ENCODE measurements around the gene TAS2R40.

TAS2R40 gene

GRCh38 chr7:143247372-143247771 lies 25.5 kb downstream of the TAS2R40 start:
- no peak for DNase-seq (ENCODE audit: low read depth)
- H3K4me3 ChIP-seq (ENCODE audit: low read depth, low read length): no peak overlapping the region
- TF ChIP-seq, protein P1, sequence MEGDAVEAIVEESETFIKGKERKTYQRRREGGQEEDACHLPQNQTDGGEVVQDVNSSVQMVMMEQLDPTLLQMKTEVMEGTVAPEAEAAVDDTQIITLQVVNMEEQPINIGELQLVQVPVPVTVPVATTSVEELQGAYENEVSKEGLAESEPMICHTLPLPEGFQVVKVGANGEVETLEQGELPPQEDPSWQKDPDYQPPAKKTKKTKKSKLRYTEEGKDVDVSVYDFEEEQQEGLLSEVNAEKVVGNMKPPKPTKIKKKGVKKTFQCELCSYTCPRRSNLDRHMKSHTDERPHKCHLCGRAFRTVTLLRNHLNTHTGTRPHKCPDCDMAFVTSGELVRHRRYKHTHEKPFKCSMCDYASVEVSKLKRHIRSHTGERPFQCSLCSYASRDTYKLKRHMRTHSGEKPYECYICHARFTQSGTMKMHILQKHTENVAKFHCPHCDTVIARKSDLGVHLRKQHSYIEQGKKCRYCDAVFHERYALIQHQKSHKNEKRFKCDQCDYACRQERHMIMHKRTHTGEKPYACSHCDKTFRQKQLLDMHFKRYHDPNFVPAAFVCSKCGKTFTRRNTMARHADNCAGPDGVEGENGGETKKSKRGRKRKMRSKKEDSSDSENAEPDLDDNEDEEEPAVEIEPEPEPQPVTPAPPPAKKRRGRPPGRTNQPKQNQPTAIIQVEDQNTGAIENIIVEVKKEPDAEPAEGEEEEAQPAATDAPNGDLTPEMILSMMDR (IDR thresholded peaks at IDR 0.05; ENCODE audit: control insufficient read depth, extremely low read depth, insufficient read depth): no peak

- TF ChIP-seq, protein P1 (IDR thresholded peaks at IDR 0.05; ENCODE audit: control insufficient read depth, extremely low read depth, insufficient read depth): no peak
- DNase-seq (ENCODE audit: low read depth): no peak
- H3K4me3 ChIP-seq (ENCODE audit: low read depth, low read length): no peak overlapping the region
Measured at GRCh38 chr7:143248761-143249354, 27.0 kb downstream of the TAS2R40 start.

DNA sequence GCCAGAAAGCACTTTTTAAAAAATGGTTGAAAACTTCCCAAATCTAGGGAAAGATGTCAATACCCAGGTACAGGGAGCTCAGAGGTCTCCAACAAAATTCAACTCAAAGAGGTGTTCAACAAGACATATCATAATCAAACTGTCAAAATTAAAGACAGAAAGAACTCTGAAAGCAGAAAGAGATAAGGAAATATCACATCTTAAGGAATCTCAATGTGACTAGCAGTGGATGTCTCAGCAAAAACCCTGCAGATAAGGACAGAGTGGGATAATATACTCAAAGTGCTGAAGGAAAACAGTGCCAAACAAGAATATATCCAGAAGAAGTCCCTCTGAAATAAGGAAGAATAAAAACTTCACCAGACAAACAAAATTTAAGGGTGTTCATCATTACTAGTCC lies 28.4 kb downstream of the TAS2R40 start:
- H3K4me3 ChIP-seq (ENCODE audit: low read depth, low read length): no peak overlapping the region
- no peak for DNase-seq (ENCODE audit: low read depth)
- TF ChIP-seq, protein P1 (IDR thresholded peaks at IDR 0.05; ENCODE audit: control insufficient read depth, extremely low read depth, insufficient read depth): no peak

- H3K4me3 ChIP-seq (ENCODE audit: low read depth, low read length): no peak overlapping the region
- TF ChIP-seq, protein P1 (IDR thresholded peaks at IDR 0.05; ENCODE audit: control insufficient read depth, extremely low read depth, insufficient read depth): no peak
- DNase-seq (ENCODE audit: low read depth): no peak
Measured at GRCh38 chr7:143250822-143251221, 29.0 kb downstream of the TAS2R40 start.

DNA sequence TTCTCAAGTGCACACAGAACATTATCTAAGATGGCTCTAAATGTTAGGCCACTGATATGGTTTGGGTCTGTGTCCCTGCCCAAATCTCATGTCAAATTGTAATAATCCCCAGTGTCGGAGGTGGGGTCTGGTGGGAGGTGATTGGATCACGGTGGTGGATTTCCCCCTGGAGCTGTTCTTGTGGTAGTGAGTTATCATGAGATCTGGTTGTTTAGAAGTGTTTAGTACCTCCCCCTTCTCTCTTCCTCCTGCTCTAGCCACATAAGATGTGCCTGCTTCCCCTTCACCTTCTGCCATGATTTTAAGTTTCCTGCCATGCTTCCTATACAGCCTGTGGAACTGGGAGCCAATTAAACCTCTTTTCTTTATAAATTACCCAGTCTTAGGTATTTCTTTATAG lies 30.2 kb downstream of the TAS2R40 start:
- TF ChIP-seq, protein P1 (IDR thresholded peaks at IDR 0.05; ENCODE audit: control insufficient read depth, extremely low read depth, insufficient read depth): no peak
- no peak for DNase-seq (ENCODE audit: low read depth)
- H3K4me3 ChIP-seq (ENCODE audit: low read depth, low read length): no peak overlapping the region

GRCh38 chr7:143255564-143255963 lies 33.7 kb downstream of the TAS2R40 start:
- TF ChIP-seq, protein P1 (IDR thresholded peaks at IDR 0.05; ENCODE audit: control insufficient read depth, extremely low read depth, insufficient read depth): no peak
- H3K4me3 ChIP-seq (ENCODE audit: low read depth, low read length): no peak overlapping the region
- no peak for DNase-seq (ENCODE audit: low read depth)

- TF ChIP-seq, protein P1 (IDR thresholded peaks at IDR 0.05; ENCODE audit: control insufficient read depth, extremely low read depth, insufficient read depth): no peak
Measured at GRCh38 chr7:143256325-143256724, 34.5 kb downstream of the TAS2R40 start.

More at GRCh38 chr7:143256325-143256724, 34.5 kb downstream of the TAS2R40 start:
- H3K4me3 ChIP-seq (ENCODE audit: low read depth, low read length): no peak overlapping the region
- no peak for DNase-seq (ENCODE audit: low read depth)
